Neutrophil (primary cell): ENCODE results near the gene UPK3B.
"Not testable (repeated sequence)": the region's sequence is repeated elsewhere in the genome, so short reads cannot be mapped to it uniquely, and the experiment has no call there.

ENCODE experiments used
- H3K27ac ChIP-seq: fragments of 200-600 bp; sonication (generic); 2 replicates; pipeline ENCODE4 v1.5.1; 2016; ENCODE audit warnings: mild to moderate bottlenecking, moderate library complexity
- H3K27me3 ChIP-seq: fragments of 200-600 bp; sonication (generic); 2 replicates; pipeline ENCODE4 v1.6.0; 2016; ENCODE audit warnings: mild to moderate bottlenecking
- H3K36me3 ChIP-seq: fragments of 200-600 bp; sonication (generic); 2 replicates; pipeline ENCODE4 v1.5.1; 2017
- H3K4me1 ChIP-seq, 2 experiments: fragments of 200-600 bp in 1 of 2; sonication (generic) in 1 of 2; 1 replicate in 1 of 2; 2 replicates in 1 of 2; pipeline versions ENCODE4 v1.5.1 to v1.6.1; 2013 to 2016; ENCODE audit warnings: low read depth in 1 of 2, low read length in 1 of 2, mild to moderate bottlenecking in 1 of 2, moderate library complexity in 1 of 2; ENCODE audit not compliant: control insufficient read depth in 1 of 2, insufficient read depth in 1 of 2
- H3K4me3 ChIP-seq, 2 experiments: fragments of 200-600 bp in 1 of 2; sonication (generic) in 1 of 2; 1 replicate in 1 of 2; 2 replicates in 1 of 2; pipeline ENCODE4 v1.5.1; 2013 to 2016; ENCODE audit warnings: low read depth in 1 of 2, low read length in 1 of 2, mild to moderate bottlenecking in 1 of 2, moderate library complexity in 1 of 2
- H3K9me3 ChIP-seq: fragments of 200-600 bp; sonication (generic); 2 replicates; pipeline ENCODE4 v1.5.1; 2016
- TF ChIP-seq, protein P1 (sequence below): fragments of 200-600 bp; sonication (generic); IDR thresholded peaks from 2 replicates; pipeline ENCODE4 v1.5.1; 2016; ENCODE audit warnings: antibody characterized with exemption

UPK3B gene

GRCh38 chr7:76499924-76500241, 10.5 kb upstream of the UPK3B start:
- not testable (repeated sequence) for H3K27me3 ChIP-seq, H3K4me3 ChIP-seq, H3K9me3 ChIP-seq, H3K27ac ChIP-seq, H3K4me1 ChIP-seq
- H3K36me3 ChIP-seq: peaks cover 37% of the 10 kb centered on the region

- not testable (repeated sequence) for H3K4me1 ChIP-seq, H3K27me3 ChIP-seq, H3K9me3 ChIP-seq, H3K4me3 ChIP-seq, H3K27ac ChIP-seq
- peaks cover 57% of the 10 kb centered on the region for H3K36me3 ChIP-seq
Measured at GRCh38 chr7:76502224-76502623, 8.1 kb upstream of the UPK3B start.

DNA sequence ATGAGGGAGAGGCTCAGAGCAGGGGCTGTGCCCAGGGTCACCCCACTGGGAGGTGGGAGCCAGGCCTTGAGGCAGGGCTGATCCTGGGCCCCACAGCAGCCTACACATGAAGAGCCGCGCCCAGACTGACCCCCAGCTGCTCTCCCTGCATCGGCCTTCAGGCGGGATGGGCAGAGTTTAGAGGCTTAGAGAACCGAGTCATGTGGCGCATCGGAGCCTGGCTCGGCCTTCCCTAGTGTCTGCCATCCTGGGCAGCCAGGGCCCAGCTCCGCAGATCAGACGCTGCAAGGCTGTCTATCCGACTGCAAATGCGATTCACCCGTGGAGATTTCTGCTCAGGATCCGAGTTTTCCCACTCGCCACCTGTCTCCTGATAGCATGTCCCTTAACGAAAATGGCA, 7.5 kb upstream of the UPK3B start:
- peaks cover 57% of the 10 kb centered on the region for H3K36me3 ChIP-seq
- not testable (repeated sequence) for H3K9me3 ChIP-seq, H3K4me3 ChIP-seq, H3K27ac ChIP-seq, H3K27me3 ChIP-seq, H3K4me1 ChIP-seq

DNA sequence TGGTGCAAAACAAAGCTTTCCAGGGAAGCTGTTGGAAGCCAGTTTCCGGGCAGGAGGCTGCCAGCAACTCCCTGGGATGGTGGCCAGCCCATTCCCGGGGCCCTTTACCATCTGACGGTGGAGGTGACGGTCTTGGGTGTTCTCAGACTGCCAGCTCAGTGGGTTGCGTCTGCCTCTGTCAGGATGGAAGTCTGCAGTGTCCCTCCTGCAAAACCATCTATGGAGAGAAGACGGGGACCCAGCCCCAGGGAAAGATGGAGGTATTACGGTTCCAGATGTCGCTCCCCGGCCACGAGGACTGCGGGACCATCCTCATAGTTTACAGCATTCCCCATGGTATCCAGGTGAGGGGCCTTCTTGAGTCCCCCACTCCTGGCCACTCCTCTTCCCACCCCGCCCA, 7.1 kb upstream of the UPK3B start:
- H3K4me1 ChIP-seq: peaks cover 9 to 11% of the 10 kb centered on the region in 2 experiments
- H3K27me3 ChIP-seq, H3K4me3 ChIP-seq, H3K27ac ChIP-seq, H3K9me3 ChIP-seq: not testable (repeated sequence)
- peaks cover 57% of the 10 kb centered on the region for H3K36me3 ChIP-seq

DNA sequence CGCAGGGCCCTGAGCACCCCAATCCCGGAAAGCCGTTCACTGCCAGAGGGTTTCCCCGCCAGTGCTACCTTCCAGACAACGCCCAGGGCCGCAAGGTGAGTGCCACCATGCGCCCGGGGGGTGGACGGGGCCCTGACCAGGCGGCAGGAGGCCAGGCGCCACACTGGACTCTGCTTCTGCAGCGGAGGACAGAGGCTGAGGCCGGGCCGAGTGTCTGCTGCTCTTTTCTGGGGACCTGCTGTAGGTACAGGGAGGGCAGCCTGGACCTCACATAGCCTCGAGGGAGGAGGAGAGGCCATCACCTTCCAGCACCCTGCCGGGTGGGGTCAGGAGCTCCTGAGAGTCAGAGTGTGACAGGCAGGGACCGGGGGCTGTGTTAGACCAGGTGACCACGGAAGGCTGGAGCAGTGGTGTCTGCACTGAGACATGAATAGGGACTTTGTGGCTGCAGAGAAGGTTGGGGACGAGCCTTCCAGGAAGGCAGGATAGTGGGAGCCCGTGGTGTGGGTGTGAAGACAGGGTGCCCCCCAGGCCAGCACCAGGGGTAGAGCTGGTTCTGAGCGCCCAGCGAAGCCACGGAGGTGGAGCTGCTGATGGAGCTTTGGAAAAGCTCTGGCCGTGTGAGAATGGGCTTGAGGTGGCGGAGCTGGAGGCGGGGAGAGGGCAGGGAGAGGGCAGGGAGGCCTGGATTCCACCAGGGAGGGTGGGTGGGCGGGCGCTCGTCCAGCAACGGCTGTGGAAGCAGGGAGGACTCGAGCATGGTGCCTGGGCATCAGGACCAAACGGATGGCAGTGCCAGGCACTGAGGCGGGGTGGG, 5.8 kb upstream of the UPK3B start:
- Histone ChIP-seq H3K4me1 (peaks cover 15 to 19% of the 10 kb centered on the region in 2 experiments), H3K36me3 (peaks cover 57% of the 10 kb centered on the region)
- not testable (repeated sequence) for H3K27me3 ChIP-seq

DNA sequence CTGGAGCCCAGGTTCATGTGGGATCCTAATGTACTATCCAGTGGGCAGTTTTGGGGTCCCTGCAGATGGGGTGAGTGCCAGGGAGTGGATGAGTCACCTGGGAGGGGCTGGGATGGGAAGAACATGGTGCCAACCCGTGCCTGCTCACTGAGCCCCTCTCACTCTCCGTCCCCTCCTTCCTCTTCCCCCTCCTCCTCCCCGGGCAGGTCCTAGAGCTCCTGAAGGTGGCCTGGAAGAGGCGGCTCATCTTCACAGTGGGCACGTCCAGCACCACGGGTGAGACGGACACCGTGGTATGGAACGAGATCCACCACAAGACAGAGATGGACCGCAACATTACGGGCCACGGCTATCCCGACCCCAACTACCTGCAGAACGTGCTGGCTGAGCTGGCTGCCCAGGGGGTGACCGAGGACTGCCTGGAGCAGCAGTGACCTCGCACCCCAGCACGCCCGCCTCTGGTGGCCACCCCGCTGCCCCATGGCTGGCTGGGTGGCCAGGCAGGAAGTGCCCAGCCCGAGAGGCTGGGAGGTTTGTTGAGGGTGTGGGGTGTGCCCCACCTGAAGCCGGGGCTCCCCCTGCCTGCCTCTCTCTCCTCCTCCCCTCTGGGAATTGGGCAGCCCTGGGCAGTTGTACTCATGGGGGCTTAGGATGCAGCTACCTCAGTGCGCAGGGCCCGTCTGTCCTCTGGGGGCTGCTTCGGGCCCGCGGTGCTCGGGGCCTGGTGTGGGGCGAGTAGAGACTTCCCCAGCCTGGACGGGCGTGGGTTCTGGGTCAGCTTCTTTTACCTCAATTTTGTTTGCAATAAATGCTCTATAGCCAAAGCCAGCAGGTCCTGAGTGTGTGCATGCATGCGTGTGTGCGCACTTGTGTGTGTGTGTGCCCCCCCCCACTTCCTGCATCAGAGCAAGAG, 4.9 kb upstream of the UPK3B start:
- peaks cover 57% of the 10 kb centered on the region for H3K36me3 ChIP-seq
- H3K27ac ChIP-seq: peak overlapping the region; percentile 90
- TF ChIP-seq, protein P1, sequence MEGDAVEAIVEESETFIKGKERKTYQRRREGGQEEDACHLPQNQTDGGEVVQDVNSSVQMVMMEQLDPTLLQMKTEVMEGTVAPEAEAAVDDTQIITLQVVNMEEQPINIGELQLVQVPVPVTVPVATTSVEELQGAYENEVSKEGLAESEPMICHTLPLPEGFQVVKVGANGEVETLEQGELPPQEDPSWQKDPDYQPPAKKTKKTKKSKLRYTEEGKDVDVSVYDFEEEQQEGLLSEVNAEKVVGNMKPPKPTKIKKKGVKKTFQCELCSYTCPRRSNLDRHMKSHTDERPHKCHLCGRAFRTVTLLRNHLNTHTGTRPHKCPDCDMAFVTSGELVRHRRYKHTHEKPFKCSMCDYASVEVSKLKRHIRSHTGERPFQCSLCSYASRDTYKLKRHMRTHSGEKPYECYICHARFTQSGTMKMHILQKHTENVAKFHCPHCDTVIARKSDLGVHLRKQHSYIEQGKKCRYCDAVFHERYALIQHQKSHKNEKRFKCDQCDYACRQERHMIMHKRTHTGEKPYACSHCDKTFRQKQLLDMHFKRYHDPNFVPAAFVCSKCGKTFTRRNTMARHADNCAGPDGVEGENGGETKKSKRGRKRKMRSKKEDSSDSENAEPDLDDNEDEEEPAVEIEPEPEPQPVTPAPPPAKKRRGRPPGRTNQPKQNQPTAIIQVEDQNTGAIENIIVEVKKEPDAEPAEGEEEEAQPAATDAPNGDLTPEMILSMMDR: no peak
- H3K4me3 ChIP-seq: no peak overlapping the region
- H3K27me3 ChIP-seq: peaks cover 4% of the 10 kb centered on the region
- H3K9me3 ChIP-seq: no peaks in the 10 kb centered on the region
- peaks cover 15 to 19% of the 10 kb centered on the region in 2 experiments for H3K4me1 ChIP-seq

More for the DNA sequence above, 5.8 kb upstream of the UPK3B start:
- H3K4me3 ChIP-seq, H3K27ac ChIP-seq, H3K9me3 ChIP-seq: not testable (repeated sequence)

- Histone ChIP-seq H3K36me3 (peaks cover 53% of the 10 kb centered on the region), H3K27ac (peak overlapping the region; percentile 90), H3K4me1 (peaks cover 15 to 19% of the 10 kb centered on the region in 2 experiments), H3K4me3 (no peak overlapping the region), H3K9me3 (no peaks in the 10 kb centered on the region), H3K27me3 (peaks cover 4% of the 10 kb centered on the region)
- TF ChIP-seq, protein P1: no peak
Measured at GRCh38 chr7:76506081-76506440, 4.3 kb upstream of the UPK3B start.

- Histone ChIP-seq H3K4me1 (peaks cover 15 to 19% of the 10 kb centered on the region in 2 experiments), H3K36me3 (peaks cover 47% of the 10 kb centered on the region), H3K27ac (peak overlapping the region; percentile 90)
- not testable (repeated sequence) for H3K9me3 ChIP-seq, H3K27me3 ChIP-seq, H3K4me3 ChIP-seq
Measured at GRCh38 chr7:76506643-76507042, 3.7 kb upstream of the UPK3B start.
